HL-60 (cell line): ENCODE results near the gene FARP1.

Experiments
- DNase-seq, 2 experiments: peaks; one replicate each; pipeline ENCODE4 v3.0.0-alpha.2; 2010 to 2020; ENCODE audit warnings: low read depth in 1 of 2, low spot score in 1 of 2
- H3K27ac ChIP-seq: fragments of 250-450 bp; sonication (Bioruptor Pico); replicated peaks from 2 replicates; pipeline ENCODE4 v1.5.1; 2020; ENCODE audit warnings: mild to moderate bottlenecking, moderate library complexity
- H3K27me3 ChIP-seq: fragments of 250-450 bp; sonication (Bioruptor Pico); 2 replicates; pipeline ENCODE4 v1.5.1; 2021; ENCODE audit warnings: mild to moderate bottlenecking, moderate library complexity; ENCODE audit not compliant: insufficient read depth, poor library complexity, severe bottlenecking
- H3K4me3 ChIP-seq: replicated peaks from 2 replicates; pipeline ENCODE4 v1.5.1; 2011; ENCODE audit warnings: mild to moderate bottlenecking, control low read depth, low read length; ENCODE audit not compliant: insufficient read depth
- CTCF ChIP-seq: IDR thresholded peaks from one replicate; pipeline ENCODE4 v1.5.1; 2011; ENCODE audit warnings: low read length, control low read depth, inconsistent platforms; ENCODE audit not compliant: insufficient read depth
- GABPA ChIP-seq: IDR thresholded peaks from 2 replicates; pipeline ENCODE4 v1.6.1; 2012; ENCODE audit warnings: low read depth
- POLR2AphosphoS5 ChIP-seq: IDR thresholded peaks from 2 replicates; pipeline ENCODE4 v1.6.1; 2012; ENCODE audit warnings: low read depth
- REST ChIP-seq: IDR thresholded peaks from 2 replicates; pipeline ENCODE4 v1.6.1; 2012; ENCODE audit warnings: low read depth; ENCODE audit not compliant: insufficient replicate concordance
- SPI1 ChIP-seq: IDR thresholded peaks from 2 replicates; pipeline ENCODE4 v1.6.1; 2012; ENCODE audit warnings: low read depth, mild to moderate bottlenecking, borderline replicate concordance

The FARP1 gene

GRCh38 chr13:98299966-98300350, 157.1 kb downstream of the FARP1 start:
- H3K4me3 ChIP-seq, result no peak overlapping the region
- H3K27me3 ChIP-seq, result peaks cover 4% of the 10 kb centered on the region
- no peak for TF ChIP-seq GABPA
- no peak for TF ChIP-seq REST
- TF ChIP-seq SPI1, result no peak
- TF ChIP-seq CTCF, result no peak
- no peak for TF ChIP-seq POLR2AphosphoS5
- no peak for DNase-seq
- no peak overlapping the region for H3K27ac ChIP-seq

GRCh38 chr13:98300956-98301641, 158.2 kb downstream of the FARP1 start:
- TF ChIP-seq POLR2AphosphoS5 (no peak), GABPA (no peak), SPI1 (no peak), REST (no peak), CTCF (no peak)
- Histone ChIP-seq H3K27me3 (peaks cover 4% of the 10 kb centered on the region), H3K27ac (no peak overlapping the region), H3K4me3 (no peak overlapping the region)
- DNase-seq, result no peak

GRCh38 chr13:98301721-98302120, 158.8 kb downstream of the FARP1 start:
- DNase-seq, result no peak
- Histone ChIP-seq H3K4me3 (no peak overlapping the region), H3K27ac (no peak overlapping the region), H3K27me3 (peaks cover 4% of the 10 kb centered on the region)
- TF ChIP-seq CTCF, result no peak
- TF ChIP-seq GABPA, result no peak
- no peak for TF ChIP-seq REST
- no peak for TF ChIP-seq POLR2AphosphoS5
- no peak for TF ChIP-seq SPI1
